IMR-90 (cell line): ENCODE measurements around the gene MDFI. TPM values are rescaled to one million over a fixed set of nuclear protein-coding genes. Genes with fewer than 3 reads are reported as not detected.

Experiments
- ATAC-seq: fragments of 200-7000 bp; cut with Tn5 transposase; 2 replicates; pipeline ENCODE4 v1.9.1; 2020; ENCODE audit warnings: low read depth, mild to moderate bottlenecking, moderate library complexity
- BruUV-seq: library from RNA; stranded (reverse); fragments of 400-500 nt; replicated peaks from 2 replicates; lab custom pipeline; 2021; lab: Mats Ljungman, UMichigan
- CTCF ChIA-PET: fragments of 300-600 bp; formaldehyde crosslinking; extraction: SDS; loops from one replicate; lab custom pipeline; 2021; ENCODE audit warnings: antibody characterized with exemption; lab: Yijun Ruan, JAX
- POLR2A ChIA-PET: fragments of 300-600 bp; sonication (Branson Sonifier 250); formaldehyde crosslinking; loops from one replicate; lab custom pipeline; 2022; ENCODE audit warnings: antibody characterized with exemption; ENCODE audit not compliant: unreplicated experiment; lab: Charles Lee
- DNase-seq: peaks from one replicate; pipeline ENCODE4 v3.0.0; 2013
- H2AFZ ChIP-seq: replicated peaks from 2 replicates; pipeline ENCODE3; 2013; ENCODE audit warnings: low read length, mild to moderate bottlenecking; ENCODE audit not compliant: poor library complexity
- H2AK5ac ChIP-seq: 2 replicates; pipeline ENCODE4 v1.6.1; 2013; ENCODE audit warnings: low read depth, low read length, inconsistent platforms
- H2AK9ac ChIP-seq: replicated peaks from 2 replicates; pipeline ENCODE3; 2013; ENCODE audit warnings: mild to moderate bottlenecking, low read depth, low read length, moderate library complexity; ENCODE audit not compliant: poor library complexity
- H2BK120ac ChIP-seq: 2 replicates; pipeline ENCODE4 v1.6.1; 2013; ENCODE audit warnings: low read depth, low read length, inconsistent platforms
- H2BK15ac ChIP-seq: 3 replicates; pipeline ENCODE4 v1.6.1; 2013; ENCODE audit warnings: low read depth, low read length, inconsistent platforms
- H2BK20ac ChIP-seq: 2 replicates; pipeline ENCODE4 v1.6.1; 2013; ENCODE audit warnings: low read depth, mild to moderate bottlenecking, inconsistent platforms, low read length, moderate library complexity
- H2BK5ac ChIP-seq: 2 replicates; pipeline ENCODE4 v1.6.1; 2013; ENCODE audit warnings: mild to moderate bottlenecking, low read depth, low read length, inconsistent platforms; ENCODE audit not compliant: poor library complexity, severe bottlenecking
- H3K14ac ChIP-seq: replicated peaks from 2 replicates; pipeline ENCODE4 v1.6.1; 2013; ENCODE audit warnings: low read depth, low read length, inconsistent platforms
- H3K18ac ChIP-seq: 2 replicates; pipeline ENCODE4 v1.6.1; 2013; ENCODE audit warnings: low read depth, low read length, control low read depth
- H3K23ac ChIP-seq: 2 replicates; pipeline ENCODE4 v1.6.1; 2013; ENCODE audit warnings: low read depth, low read length, inconsistent platforms
- H3K27ac ChIP-seq: 2 replicates; pipeline ENCODE4 v1.5.1; 2013; ENCODE audit warnings: mild to moderate bottlenecking, control low read depth, low read length; ENCODE audit not compliant: insufficient read depth
- H3K27me3 ChIP-seq: 2 replicates; pipeline ENCODE4 v1.6.1; 2013; ENCODE audit warnings: low read length; ENCODE audit not compliant: control insufficient read depth, insufficient read depth
- H3K36me3 ChIP-seq: 2 replicates; pipeline ENCODE4 v1.6.1; 2013; ENCODE audit warnings: low read length, mixed read lengths; ENCODE audit not compliant: control insufficient read depth, insufficient read depth
- H3K4ac ChIP-seq: 2 replicates; pipeline ENCODE4 v1.6.1; 2013; ENCODE audit warnings: low read depth, low read length, inconsistent platforms
- H3K4me1 ChIP-seq: 2 replicates; pipeline ENCODE4 v1.6.1; 2013; ENCODE audit warnings: low read length, mixed read lengths; ENCODE audit not compliant: control insufficient read depth, insufficient read depth
- H3K4me2 ChIP-seq: 2 replicates; pipeline ENCODE4 v1.6.1; 2013; ENCODE audit warnings: low read depth, mild to moderate bottlenecking, control low read depth, low read length, moderate library complexity
- H3K4me3 ChIP-seq: 2 replicates; pipeline ENCODE4 v1.5.1; 2013; ENCODE audit warnings: low read depth, mild to moderate bottlenecking, control low read depth, low read length, moderate library complexity; ENCODE audit not compliant: insufficient read depth
- H3K56ac ChIP-seq: 2 replicates; pipeline ENCODE4 v1.6.1; 2013; ENCODE audit warnings: low read length, inconsistent platforms; ENCODE audit not compliant: insufficient read depth; ENCODE audit errors: extremely low read depth
- H3K79me1 ChIP-seq, 2 experiments: 2 replicates each; pipeline ENCODE4 v1.6.1; 2013; ENCODE audit warnings: low read length in 2 of 2, inconsistent platforms in 1 of 2, low read depth in 1 of 2
- H3K9ac ChIP-seq: 2 replicates; pipeline ENCODE4 v1.6.1; 2013; ENCODE audit warnings: low read depth, low read length, control low read depth
- H3K9me1 ChIP-seq: 2 replicates; pipeline ENCODE4 v1.6.1; 2013; ENCODE audit warnings: low read length, inconsistent platforms; ENCODE audit not compliant: insufficient read depth
- H3K9me3 ChIP-seq: 2 replicates; pipeline ENCODE4 v1.6.1; 2013; ENCODE audit warnings: low read length; ENCODE audit not compliant: control insufficient read depth, insufficient read depth
- H4K20me1 ChIP-seq: 2 replicates; pipeline ENCODE4 v1.6.1; 2013; ENCODE audit warnings: low read length, inconsistent platforms; ENCODE audit not compliant: insufficient read depth
- H4K5ac ChIP-seq: 2 replicates; pipeline ENCODE4 v1.6.1; 2013; ENCODE audit warnings: mild to moderate bottlenecking, low read depth, low read length, control low read depth
- H4K8ac ChIP-seq, 2 experiments: 2 replicates each; pipeline ENCODE4 v1.6.1; 2013; ENCODE audit warnings: low read depth in 2 of 2, low read length in 2 of 2, control low read depth in 1 of 2, inconsistent platforms in 1 of 2
- H4K91ac ChIP-seq: 2 replicates; pipeline ENCODE4 v1.6.1; 2013; ENCODE audit warnings: low read depth, low read length, inconsistent platforms; ENCODE audit not compliant: insufficient read depth
- FOS ChIP-seq: fragments of 150-350 bp; IDR thresholded peaks from 2 replicates; pipeline ENCODE4 v1.6.1; 2016; ENCODE audit warnings: low read depth, low read length
- MAFK ChIP-seq: IDR thresholded peaks from 2 replicates; pipeline ENCODE4 v1.6.1; 2012; ENCODE audit warnings: low read depth, low read length, improper control_type of control experiment
- POLR2A ChIP-seq: IDR thresholded peaks from 2 replicates; pipeline ENCODE4 v1.6.1; 2012; ENCODE audit warnings: mild to moderate bottlenecking, low read depth, low read length
- RAD21 ChIP-seq: IDR thresholded peaks from 2 replicates; pipeline ENCODE4 v1.6.1; 2012; ENCODE audit warnings: low read length, improper control_type of control experiment
- RCOR1 ChIP-seq: IDR thresholded peaks from 2 replicates; pipeline ENCODE4 v1.6.1; 2012; ENCODE audit warnings: mild to moderate bottlenecking, low read length, improper control_type of control experiment; ENCODE audit not compliant: insufficient replicate concordance
- RFX5 ChIP-seq: IDR thresholded peaks from 2 replicates; pipeline ENCODE4 v1.8.0; 2012; ENCODE audit warnings: low read depth, mild to moderate bottlenecking, low read length, moderate library complexity
- WGBS, 2 experiments: methylation state at CpG; one replicate each; pipeline versions ENCODE4 v1.1.5 to v1.1.7; 2013; ENCODE audit warnings: missing lambda C conversion rate in 2 of 2; ENCODE audit not compliant: insufficient read length in 1 of 2; ENCODE audit errors: extremely low coverage in 2 of 2; 5-methylcytosine and 5-hydroxymethylcytosine counted together
- dilution Hi-C: fragments of 300-500 bp; cut with HindIII; formaldehyde crosslinking; loops from one replicate; pipeline ENCODE4 v1.14.3; 2018; ENCODE audit warnings: low sequenced_read_pairs; ENCODE audit not compliant: unreplicated experiment
- in situ Hi-C: fragments of 300-500 bp; cut with MboI; formaldehyde crosslinking; loops from 3 replicates; pipeline ENCODE4 v1.14.3; 2019; ENCODE audit warnings: low sequenced_read_pairs, inconsistent platforms, mixed read lengths
- intact Hi-C: fragments of 100-400 bp; cut with micrococcal nuclease; formaldehyde crosslinking; loops from 2 replicates; pipeline ENCODE4 v1.10.0; 2022
- polyA plus RNA-seq, 3 experiments: library from polyadenylated mRNA; depleted of rRNA; stranded (reverse); fragments of >200 nt; gene quantifications; 2 replicates each; pipeline ENCODE4 v1.2.3, GENCODE V29; 2012; ENCODE audit warnings: low replicate concordance in 1 of 3
- total RNA-seq: library from RNA; depleted of rRNA; stranded (reverse); fragments of >200 nt; gene quantifications from 2 replicates; pipeline ENCODE4 v1.2.3, GENCODE V29; 2012

MDFI gene
- total and polyA plus RNA-seq, 2 of the 4 experiments (the other 2 are of a cell fraction), result 0.18 to 0.29 TPM

DNA sequence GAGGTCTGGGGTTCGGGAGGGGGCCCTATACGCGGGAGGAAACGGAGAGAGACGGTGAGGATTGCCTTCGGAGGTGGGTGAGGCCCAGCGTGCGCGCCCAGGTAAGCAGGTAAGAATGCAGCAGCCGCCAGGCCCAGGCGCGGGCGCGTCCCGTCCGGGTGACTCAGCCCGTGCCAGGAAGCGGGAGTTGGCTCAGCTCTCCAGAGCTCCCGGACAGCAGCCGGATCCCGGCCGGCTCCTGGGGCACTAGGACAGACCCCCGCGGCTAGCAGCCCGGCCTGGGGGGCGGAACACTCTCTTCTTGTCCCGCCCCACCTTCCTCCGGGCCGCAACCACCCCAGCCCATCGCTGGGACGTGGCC is 1.5 kb upstream of the MDFI start:
- H4K91ac ChIP-seq, result no peak overlapping the region
- H2BK15ac ChIP-seq, result no peak overlapping the region
- dilution Hi-C loops, result no loop called here
- no peaks in the 10 kb centered on the region for H4K20me1 ChIP-seq
- peaks cover 92% of the 10 kb centered on the region for H3K27me3 ChIP-seq
- H2BK20ac ChIP-seq, result no peak overlapping the region
- no peaks in the 10 kb centered on the region for H3K79me1 ChIP-seq
- no peak overlapping the region for H3K23ac ChIP-seq
- H3K4ac ChIP-seq, result no peak overlapping the region
- no peak overlapping the region for H3K27ac ChIP-seq
- H3K9me1 ChIP-seq, result no peaks in the 10 kb centered on the region
- H4K8ac ChIP-seq, result no peak overlapping the region
- DNase-seq, result no peak
- H3K36me3 ChIP-seq, result no peaks in the 10 kb centered on the region
- intact Hi-C loops, result no loop called here
- no peak overlapping the region for H3K18ac ChIP-seq
- CTCF ChIA-PET, result no interaction called here
- no peaks in the 10 kb centered on the region; the same call in 1 of the 2 replicates for H3K9me3 ChIP-seq
- no peak overlapping the region for H2BK120ac ChIP-seq
- no peak overlapping the region for H2AFZ ChIP-seq
- no peak overlapping the region for H3K56ac ChIP-seq
- H3K4me1 ChIP-seq, result no peaks in the 10 kb centered on the region
- in situ Hi-C loops, result no loop called here
- no peak overlapping the region for H4K5ac ChIP-seq
- POLR2A ChIA-PET, result no interaction called here
- no peak overlapping the region for H3K4me2 ChIP-seq
- no peak overlapping the region for H2BK5ac ChIP-seq
- no peak overlapping the region for H2AK9ac ChIP-seq
- H3K4me3 ChIP-seq, result no peak overlapping the region
- TF ChIP-seq RFX5 (no peak), POLR2A (no peak), RAD21 (no peak), RCOR1 (no peak), FOS (no peak), MAFK (no peak)
- H3K14ac ChIP-seq, result no peak overlapping the region
- ATAC-seq, result no peak; the same call in 1 of the 2 replicates
- BruUV-seq, result no TSS peak
- WGBS, 2 experiments, result 7% methylated on average over 15 of the region's 31 CpGs; no CpG with 5 or more reads in 1 of the 2 experiments
- no peak overlapping the region for H2AK5ac ChIP-seq
- no peak overlapping the region for H3K9ac ChIP-seq
